HL-60 (cell line): Measurements from ENCODE around the gene STXBP3.

ENCODE experiments used
- DNase-seq, 2 experiments: peaks; one replicate each; pipeline ENCODE4 v3.0.0-alpha.2; 2010 to 2020; ENCODE audit warnings: low read depth in 1 of 2, low spot score in 1 of 2
- H3K27ac ChIP-seq: fragments of 250-450 bp; sonication (Bioruptor Pico); replicated peaks from 2 replicates; pipeline ENCODE4 v1.5.1; 2020; ENCODE audit warnings: mild to moderate bottlenecking, moderate library complexity
- H3K27me3 ChIP-seq: fragments of 250-450 bp; sonication (Bioruptor Pico); 2 replicates; pipeline ENCODE4 v1.5.1; 2021; ENCODE audit warnings: mild to moderate bottlenecking, moderate library complexity; ENCODE audit not compliant: insufficient read depth, poor library complexity, severe bottlenecking
- H3K4me3 ChIP-seq: replicated peaks from 2 replicates; pipeline ENCODE4 v1.5.1; 2011; ENCODE audit warnings: mild to moderate bottlenecking, control low read depth, low read length; ENCODE audit not compliant: insufficient read depth
- GABPA ChIP-seq: IDR thresholded peaks from 2 replicates; pipeline ENCODE4 v1.6.1; 2012; ENCODE audit warnings: low read depth
- POLR2AphosphoS5 ChIP-seq: IDR thresholded peaks from 2 replicates; pipeline ENCODE4 v1.6.1; 2012; ENCODE audit warnings: low read depth
- REST ChIP-seq: IDR thresholded peaks from 2 replicates; pipeline ENCODE4 v1.6.1; 2012; ENCODE audit warnings: low read depth; ENCODE audit not compliant: insufficient replicate concordance
- SPI1 ChIP-seq: IDR thresholded peaks from 2 replicates; pipeline ENCODE4 v1.6.1; 2012; ENCODE audit warnings: low read depth, mild to moderate bottlenecking, borderline replicate concordance
- TF ChIP-seq, protein P1 (sequence below): IDR thresholded peaks from one replicate; pipeline ENCODE4 v1.5.1; 2011; ENCODE audit warnings: low read length, control low read depth, inconsistent platforms; ENCODE audit not compliant: insufficient read depth

Gene STXBP3

GRCh38 chr1:108847494-108847893, 101.0 kb downstream of the STXBP3 start:
- Histone ChIP-seq H3K27me3 (no peaks in the 10 kb centered on the region), H3K27ac (no peak overlapping the region), H3K4me3 (no peak overlapping the region)
- no peak for DNase-seq
- TF ChIP-seq GABPA, result no peak
- peak; percentile 33; the same call in 1 of the 2 replicates for TF ChIP-seq SPI1
- TF ChIP-seq, protein P1, sequence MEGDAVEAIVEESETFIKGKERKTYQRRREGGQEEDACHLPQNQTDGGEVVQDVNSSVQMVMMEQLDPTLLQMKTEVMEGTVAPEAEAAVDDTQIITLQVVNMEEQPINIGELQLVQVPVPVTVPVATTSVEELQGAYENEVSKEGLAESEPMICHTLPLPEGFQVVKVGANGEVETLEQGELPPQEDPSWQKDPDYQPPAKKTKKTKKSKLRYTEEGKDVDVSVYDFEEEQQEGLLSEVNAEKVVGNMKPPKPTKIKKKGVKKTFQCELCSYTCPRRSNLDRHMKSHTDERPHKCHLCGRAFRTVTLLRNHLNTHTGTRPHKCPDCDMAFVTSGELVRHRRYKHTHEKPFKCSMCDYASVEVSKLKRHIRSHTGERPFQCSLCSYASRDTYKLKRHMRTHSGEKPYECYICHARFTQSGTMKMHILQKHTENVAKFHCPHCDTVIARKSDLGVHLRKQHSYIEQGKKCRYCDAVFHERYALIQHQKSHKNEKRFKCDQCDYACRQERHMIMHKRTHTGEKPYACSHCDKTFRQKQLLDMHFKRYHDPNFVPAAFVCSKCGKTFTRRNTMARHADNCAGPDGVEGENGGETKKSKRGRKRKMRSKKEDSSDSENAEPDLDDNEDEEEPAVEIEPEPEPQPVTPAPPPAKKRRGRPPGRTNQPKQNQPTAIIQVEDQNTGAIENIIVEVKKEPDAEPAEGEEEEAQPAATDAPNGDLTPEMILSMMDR, result no peak
- TF ChIP-seq REST, result no peak
- no peak for TF ChIP-seq POLR2AphosphoS5

DNA sequence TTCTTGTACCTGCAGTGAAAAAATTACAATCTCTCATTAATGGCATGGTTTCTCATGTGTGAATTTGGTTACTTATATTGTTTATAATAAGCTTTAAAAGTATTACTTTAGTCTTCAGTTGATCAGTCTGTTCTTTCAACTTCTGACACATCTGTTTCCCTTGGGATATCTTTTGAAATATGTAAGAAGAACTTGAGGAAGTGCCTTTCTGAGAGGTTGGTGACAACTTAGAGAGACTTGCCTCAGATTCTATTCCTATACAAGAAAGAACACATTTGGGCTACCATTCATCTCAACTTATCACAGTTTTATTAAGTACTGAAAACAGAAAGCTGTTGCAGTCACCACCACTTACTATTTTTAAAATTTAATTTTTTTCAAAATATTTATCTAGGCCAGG, 102.3 kb downstream of the STXBP3 start:
- Histone ChIP-seq H3K4me3 (no peak overlapping the region), H3K27ac (no peak overlapping the region), H3K27me3 (no peaks in the 10 kb centered on the region)
- DNase-seq, result no peak
- TF ChIP-seq GABPA (no peak), REST (no peak), POLR2AphosphoS5 (no peak), SPI1 (peak; percentile 83)
- TF ChIP-seq, protein P1, result no peak

DNA sequence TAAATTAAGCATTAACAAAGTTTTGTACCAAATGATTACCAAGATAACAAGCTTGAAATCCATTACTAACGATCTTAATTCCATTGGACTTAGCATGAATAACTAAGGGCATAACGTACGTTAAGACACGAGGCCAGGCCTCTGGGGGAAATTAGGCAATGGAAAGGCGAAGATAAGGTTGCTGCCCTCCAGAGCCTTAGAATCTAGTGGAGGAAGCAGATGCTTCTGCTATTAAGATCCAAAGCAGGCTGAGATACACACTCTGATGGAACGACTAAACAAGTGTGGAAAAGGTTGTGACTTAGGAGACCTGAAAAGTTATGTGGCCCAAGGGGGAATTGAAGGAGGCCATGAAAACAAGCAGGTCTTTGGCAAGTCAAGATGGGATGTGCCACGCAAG, 104.5 kb downstream of the STXBP3 start:
- H3K27ac ChIP-seq, result no peak overlapping the region
- no peak for TF ChIP-seq GABPA
- TF ChIP-seq REST, result no peak
- H3K27me3 ChIP-seq, result no peaks in the 10 kb centered on the region
- no peak overlapping the region for H3K4me3 ChIP-seq
- DNase-seq, result no peak

- DNase-seq, result no peak
- Histone ChIP-seq H3K27ac (no peak overlapping the region; the same call in 1 of the 2 replicates), H3K4me3 (no peak overlapping the region), H3K27me3 (no peaks in the 10 kb centered on the region)
- TF ChIP-seq GABPA (no peak), SPI1 (no peak), POLR2AphosphoS5 (no peak), REST (no peak)
- TF ChIP-seq, protein P1, result no peak
Observed at GRCh38 chr1:108851567-108851966, 105.1 kb downstream of the STXBP3 start.
